WTC11 (cell line): ENCODE results near the gene EXOC1. TPM values are rescaled to one million over a fixed set of nuclear protein-coding genes. Genes with fewer than 3 reads are reported as not detected.

ENCODE experiments used
- ATAC-seq: fragments of 200-7000 bp; cut with Tn5 transposase; 2 replicates; pipeline ENCODE4 v1.10.0; 2021; ENCODE audit warnings: mild to moderate bottlenecking, moderate library complexity
- CTCF ChIA-PET: fragments of 300-600 bp; sonication (Branson Sonifier 250); formaldehyde crosslinking; loops from one replicate; lab custom pipeline; 2021; ENCODE audit warnings: antibody characterized with exemption; lab: Charles Lee
- POLR2A ChIA-PET: fragments of 350-600 bp; sonication (Branson Sonifier 250); formaldehyde crosslinking; loops from one replicate; lab custom pipeline; 2021; ENCODE audit warnings: antibody characterized with exemption; lab: Charles Lee
- DNase-seq: peaks from one replicate; pipeline ENCODE4 v3.0.0; 2021; ENCODE audit warnings: low spot score
- H3K27ac Mint-ChIP-seq: 2 replicates; pipeline ENCODE4 v1.8.0; 2021; ENCODE audit warnings: mixed read lengths
- H3K27me3 Mint-ChIP-seq: 2 replicates; pipeline ENCODE4 v1.8.0; 2021; ENCODE audit warnings: low read depth, mild to moderate bottlenecking, moderate library complexity, mixed read lengths
- H3K36me3 Mint-ChIP-seq: 2 replicates; pipeline ENCODE4 v1.8.0; 2021; ENCODE audit warnings: mixed read lengths
- H3K4me1 Mint-ChIP-seq: 2 replicates; pipeline ENCODE4 v1.8.0; 2022; ENCODE audit warnings: mixed read lengths
- H3K4me3 Mint-ChIP-seq: 2 replicates; pipeline ENCODE4 v1.8.0; 2021; ENCODE audit warnings: mild to moderate bottlenecking, moderate library complexity, mixed read lengths
- H3K9me3 Mint-ChIP-seq: 2 replicates; pipeline ENCODE4 v1.8.0; 2021; ENCODE audit warnings: mixed read lengths
- ARID4B ChIP-seq: sonication (generic); formaldehyde crosslinking; IDR thresholded peaks from 2 replicates; pipeline ENCODE4 v1.8.0; 2023; ENCODE audit warnings: missing genetic modification reagents, mild to moderate bottlenecking, borderline replicate concordance
- ATF1 ChIP-seq: sonication (generic); formaldehyde crosslinking; IDR thresholded peaks from 2 replicates; pipeline ENCODE4 v1.8.1; 2023; ENCODE audit warnings: mild to moderate bottlenecking, moderate library complexity, missing genetic modification reagents
- ATF3 ChIP-seq: sonication (generic); formaldehyde crosslinking; conservative IDR thresholded peaks from 2 replicates; pipeline ENCODE4 v1.8.1; 2022; ENCODE audit warnings: mild to moderate bottlenecking, missing genetic modification reagents
- CBFB ChIP-seq: sonication (generic); formaldehyde crosslinking; IDR thresholded peaks from 2 replicates; pipeline ENCODE4 v1.8.1; 2022; ENCODE audit warnings: mild to moderate bottlenecking, low read depth, missing genetic modification reagents
- ELF4 ChIP-seq: sonication (generic); formaldehyde crosslinking; IDR thresholded peaks from 2 replicates; pipeline ENCODE4 v1.8.1; 2022; ENCODE audit warnings: low read depth, mild to moderate bottlenecking, moderate library complexity, missing genetic modification reagents
- ETV6 ChIP-seq: sonication (generic); formaldehyde crosslinking; IDR thresholded peaks from 2 replicates; pipeline ENCODE4 v1.8.1; 2022; ENCODE audit warnings: mild to moderate bottlenecking, missing genetic modification reagents
- FOXK1 ChIP-seq: sonication (generic); formaldehyde crosslinking; IDR thresholded peaks from 2 replicates; pipeline ENCODE4 v1.8.0; 2022; ENCODE audit warnings: mild to moderate bottlenecking, moderate library complexity, missing genetic modification reagents
- IRF2 ChIP-seq: sonication (generic); formaldehyde crosslinking; IDR thresholded peaks from 2 replicates; pipeline ENCODE4 v1.8.0; 2022; ENCODE audit warnings: low read depth, missing genetic modification reagents, borderline replicate concordance
- JAZF1 ChIP-seq: fragments of 250-450 bp; sonication (Bioruptor Pico); IDR thresholded peaks from 2 replicates; pipeline ENCODE4 v1.9.0; 2021; ENCODE audit warnings: moderate library complexity, mild to moderate bottlenecking, inconsistent platforms
- MXD4 ChIP-seq: fragments of 250-450 bp; sonication (Bioruptor Pico); IDR thresholded peaks from 2 replicates; pipeline ENCODE4 v1.8.0; 2021; ENCODE audit warnings: mild to moderate bottlenecking, moderate library complexity, borderline replicate concordance
- NFATC4 ChIP-seq: fragments of 250-450 bp; sonication (Bioruptor Pico); IDR thresholded peaks from 2 replicates; pipeline ENCODE4 v1.9.0; 2021; ENCODE audit warnings: mild to moderate bottlenecking
- NFYB ChIP-seq: sonication (generic); formaldehyde crosslinking; conservative IDR thresholded peaks from 2 replicates; pipeline ENCODE4 v1.8.0; 2022; ENCODE audit warnings: low read depth, missing genetic modification reagents
- NR1H2 ChIP-seq: sonication (generic); formaldehyde crosslinking; IDR thresholded peaks from 2 replicates; pipeline ENCODE4 v1.9.0; 2021; ENCODE audit warnings: mild to moderate bottlenecking, moderate library complexity, missing genetic modification reagents
- NR3C1 ChIP-seq: sonication (generic); formaldehyde crosslinking; conservative IDR thresholded peaks from 2 replicates; pipeline ENCODE4 v1.8.1; 2023; ENCODE audit warnings: low read depth, mild to moderate bottlenecking, missing genetic modification reagents
- RORB ChIP-seq: fragments of 250-450 bp; sonication (Bioruptor Pico); IDR thresholded peaks from 2 replicates; pipeline ENCODE4 v1.9.0; 2021; ENCODE audit warnings: mild to moderate bottlenecking
- TCF7 ChIP-seq: sonication (generic); formaldehyde crosslinking; IDR thresholded peaks from 2 replicates; pipeline ENCODE4 v1.8.0; 2022; ENCODE audit warnings: mild to moderate bottlenecking, low read depth, missing genetic modification reagents, moderate library complexity
- TP53 ChIP-seq: sonication (generic); formaldehyde crosslinking; IDR thresholded peaks from 2 replicates; pipeline ENCODE4 v1.8.1; 2023; ENCODE audit warnings: mild to moderate bottlenecking, missing genetic modification reagents
- ZBTB21 ChIP-seq: sonication (generic); formaldehyde crosslinking; IDR thresholded peaks from 2 replicates; pipeline ENCODE4 v1.8.1; 2023; ENCODE audit warnings: mild to moderate bottlenecking, missing genetic modification reagents, borderline replicate concordance
- ZNF121 ChIP-seq: sonication (generic); formaldehyde crosslinking; IDR thresholded peaks from 2 replicates; pipeline ENCODE4 v1.8.0; 2023; ENCODE audit warnings: missing genetic modification reagents
- total RNA-seq: library from RNA; stranded (reverse); gene quantifications from 3 replicates; pipeline ENCODE4 v1.2.3, GENCODE V29; 2021
- TF ChIP-seq, protein P1 (sequence below): sonication (generic); formaldehyde crosslinking; IDR thresholded peaks from 2 replicates; pipeline ENCODE4 v1.8.1; 2022; ENCODE audit warnings: mild to moderate bottlenecking, moderate library complexity, missing genetic modification reagents
- TF ChIP-seq, protein P2 (sequence below): fragments of 250-450 bp; sonication (Bioruptor Pico); IDR thresholded peaks from 2 replicates; pipeline ENCODE4 v1.9.0; 2021; ENCODE audit warnings: mild to moderate bottlenecking
- TF ChIP-seq, protein P3 (sequence below): sonication (generic); formaldehyde crosslinking; IDR thresholded peaks from 2 replicates; pipeline ENCODE4 v1.8.1; 2023; ENCODE audit warnings: mild to moderate bottlenecking, moderate library complexity, missing genetic modification reagents
- TF ChIP-seq, protein P4 (sequence below): sonication (generic); formaldehyde crosslinking; IDR thresholded peaks from 2 replicates; pipeline ENCODE4 v1.8.1; 2022; ENCODE audit warnings: mild to moderate bottlenecking, missing genetic modification reagents, moderate library complexity, borderline replicate concordance
- TF ChIP-seq, protein P5 (sequence below): fragments of 250-450 bp; sonication (Bioruptor Pico); conservative IDR thresholded peaks from 2 replicates; pipeline ENCODE4 v1.9.0; 2021; ENCODE audit warnings: mild to moderate bottlenecking

EXOC1 gene
- total RNA-seq, 1 experiment from 2014 or later = 19.0 TPM

GRCh38 chr4:55876387-55876786 is 22.9 kb downstream of the EXOC1 start:
- Mint-ChIP-seq H3K4me1 (0 out of 2 replicates have a peak, but pooled peaks cover 2% of the 10 kb centered on the region), H3K4me3 (no peak overlapping the region), H3K9me3 (peaks cover 3% of the 10 kb centered on the region), H3K36me3 (peaks cover 11% of the 10 kb centered on the region), H3K27ac (no peak overlapping the region), H3K27me3 (no peaks in the 10 kb centered on the region)
- ChIA-PET CTCF (no interaction called here), POLR2A (no interaction called here)
- DNase-seq = no peak
- no peak for ATAC-seq
- no peak for TF ChIP-seq ZNF121 (CRISPR knock-in tag)
- no peak for TF ChIP-seq TP53 (CRISPR knock-in tag)
- no peak for TF ChIP-seq ATF3
- TF ChIP-seq IRF2 (CRISPR knock-in tag) = no peak
- no peak for TF ChIP-seq CBFB
- no peak for TF ChIP-seq ARID4B
- TF ChIP-seq, protein P1, sequence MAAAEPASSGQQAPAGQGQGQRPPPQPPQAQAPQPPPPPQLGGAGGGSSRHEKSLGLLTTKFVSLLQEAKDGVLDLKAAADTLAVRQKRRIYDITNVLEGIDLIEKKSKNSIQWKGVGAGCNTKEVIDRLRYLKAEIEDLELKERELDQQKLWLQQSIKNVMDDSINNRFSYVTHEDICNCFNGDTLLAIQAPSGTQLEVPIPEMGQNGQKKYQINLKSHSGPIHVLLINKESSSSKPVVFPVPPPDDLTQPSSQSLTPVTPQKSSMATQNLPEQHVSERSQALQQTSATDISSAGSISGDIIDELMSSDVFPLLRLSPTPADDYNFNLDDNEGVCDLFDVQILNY (CRISPR knock-in tag) = no peak
- TF ChIP-seq MXD4 (CRISPR knock-in tag) = no peak
- no peak for TF ChIP-seq ELF4 (CRISPR knock-in tag)

GRCh38 chr4:55879224-55879623 is 25.8 kb downstream of the EXOC1 start:
- POLR2A ChIA-PET = interaction anchor here (0.5 kb wide), 1 partner anchor 126 kb away, joined by 7 read pairs; no protein-coding TSS in a partner anchor
- H3K27ac Mint-ChIP-seq = no peak overlapping the region

DNA sequence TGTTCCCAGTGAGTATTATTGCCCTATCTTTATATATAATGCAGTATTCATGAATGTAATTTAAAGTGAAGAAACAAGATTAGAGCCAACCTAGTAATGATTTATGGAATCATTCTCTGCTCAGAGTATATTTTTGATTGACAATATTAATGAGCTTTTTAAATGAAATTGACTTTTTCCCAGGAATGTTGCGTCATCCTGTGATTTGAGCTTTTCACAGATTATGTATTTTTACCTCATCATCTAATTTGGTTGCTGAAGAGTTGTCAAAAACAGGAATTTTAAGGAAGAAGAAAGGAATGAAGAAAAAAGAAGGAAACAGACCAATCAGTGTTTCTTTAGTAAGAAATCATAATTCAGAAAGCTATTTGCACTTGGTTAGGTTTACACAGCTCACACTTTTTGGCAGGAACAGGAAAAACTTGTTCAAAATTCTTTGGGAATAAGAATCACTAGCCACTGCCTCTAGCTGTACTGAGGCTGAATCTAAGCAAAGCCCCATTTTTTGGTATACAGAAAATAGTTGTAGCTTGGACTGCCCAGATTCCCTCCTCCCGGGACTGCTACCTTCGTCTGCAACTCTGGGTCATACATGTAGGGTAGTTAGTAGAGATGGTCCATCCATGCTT is 27.3 kb downstream of the EXOC1 start:
- TF ChIP-seq TCF7 (CRISPR knock-in tag) (no peak), JAZF1 (CRISPR knock-in tag) (no peak), NR1H2 (no peak), ELF4 (CRISPR knock-in tag) (no peak), ZBTB21 (CRISPR knock-in tag) (no peak), ETV6 (CRISPR knock-in tag) (no peak), ATF1 (CRISPR knock-in tag) (no peak)
- TF ChIP-seq, protein P2, sequence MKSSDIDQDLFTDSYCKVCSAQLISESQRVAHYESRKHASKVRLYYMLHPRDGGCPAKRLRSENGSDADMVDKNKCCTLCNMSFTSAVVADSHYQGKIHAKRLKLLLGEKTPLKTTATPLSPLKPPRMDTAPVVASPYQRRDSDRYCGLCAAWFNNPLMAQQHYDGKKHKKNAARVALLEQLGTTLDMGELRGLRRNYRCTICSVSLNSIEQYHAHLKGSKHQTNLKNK = no peak
- TF ChIP-seq, protein P3, sequence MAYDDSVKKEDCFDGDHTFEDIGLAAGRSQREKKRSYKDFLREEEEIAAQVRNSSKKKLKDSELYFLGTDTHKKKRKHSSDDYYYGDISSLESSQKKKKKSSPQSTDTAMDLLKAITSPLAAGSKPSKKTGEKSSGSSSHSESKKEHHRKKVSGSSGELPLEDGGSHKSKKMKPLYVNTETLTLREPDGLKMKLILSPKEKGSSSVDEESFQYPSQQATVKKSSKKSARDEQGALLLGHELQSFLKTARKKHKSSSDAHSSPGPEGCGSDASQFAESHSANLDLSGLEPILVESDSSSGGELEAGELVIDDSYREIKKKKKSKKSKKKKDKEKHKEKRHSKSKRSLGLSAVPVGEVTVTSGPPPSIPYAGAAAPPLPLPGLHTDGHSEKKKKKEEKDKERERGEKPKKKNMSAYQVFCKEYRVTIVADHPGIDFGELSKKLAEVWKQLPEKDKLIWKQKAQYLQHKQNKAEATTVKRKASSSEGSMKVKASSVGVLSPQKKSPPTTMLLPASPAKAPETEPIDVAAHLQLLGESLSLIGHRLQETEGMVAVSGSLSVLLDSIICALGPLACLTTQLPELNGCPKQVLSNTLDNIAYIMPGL = no peak
- TF ChIP-seq, protein P4, sequence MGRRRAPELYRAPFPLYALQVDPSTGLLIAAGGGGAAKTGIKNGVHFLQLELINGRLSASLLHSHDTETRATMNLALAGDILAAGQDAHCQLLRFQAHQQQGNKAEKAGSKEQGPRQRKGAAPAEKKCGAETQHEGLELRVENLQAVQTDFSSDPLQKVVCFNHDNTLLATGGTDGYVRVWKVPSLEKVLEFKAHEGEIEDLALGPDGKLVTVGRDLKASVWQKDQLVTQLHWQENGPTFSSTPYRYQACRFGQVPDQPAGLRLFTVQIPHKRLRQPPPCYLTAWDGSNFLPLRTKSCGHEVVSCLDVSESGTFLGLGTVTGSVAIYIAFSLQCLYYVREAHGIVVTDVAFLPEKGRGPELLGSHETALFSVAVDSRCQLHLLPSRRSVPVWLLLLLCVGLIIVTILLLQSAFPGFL (CRISPR knock-in tag) = no peak
- TF ChIP-seq, protein P5, sequence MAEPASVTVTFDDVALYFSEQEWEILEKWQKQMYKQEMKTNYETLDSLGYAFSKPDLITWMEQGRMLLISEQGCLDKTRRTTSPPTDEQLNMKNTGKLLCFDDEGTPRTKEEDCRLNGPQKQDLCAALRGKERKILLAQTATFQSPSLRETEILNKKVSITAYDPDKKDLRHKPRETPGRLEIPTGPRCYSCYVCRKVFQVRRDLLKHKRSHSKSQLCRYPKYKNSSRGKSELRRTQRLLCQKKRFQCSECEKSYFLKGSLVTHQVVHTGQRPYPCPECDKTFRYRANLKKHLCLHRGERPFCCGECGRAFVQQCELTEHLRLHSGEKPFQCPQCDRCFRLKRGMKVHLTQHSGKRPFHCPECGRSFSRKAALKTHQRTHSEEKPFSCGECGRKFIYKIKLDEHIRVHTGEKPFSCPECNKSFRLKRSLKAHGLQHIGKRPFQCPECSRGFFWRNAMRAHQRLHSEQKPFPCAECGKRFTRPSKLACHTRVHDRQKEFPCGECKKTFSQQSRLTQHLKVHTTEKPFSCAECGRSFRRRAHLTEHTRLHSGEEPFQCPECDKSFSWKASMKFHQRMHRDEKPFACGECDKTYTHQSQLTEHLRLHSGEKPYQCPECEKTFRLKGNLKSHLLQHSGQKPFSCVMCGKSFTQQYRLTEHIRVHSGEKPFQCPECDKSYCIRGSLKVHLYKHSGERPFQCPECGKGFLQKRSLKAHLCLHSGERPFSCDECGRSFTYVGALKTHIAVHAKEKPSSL (CRISPR knock-in tag) = no peak
- TF ChIP-seq, all 79 proteins: peak for 0
- ATAC-seq = no peak
- 0 out of 2 replicates have a peak, but pooled peaks cover 3% of the 10 kb centered on the region for H3K4me1 Mint-ChIP-seq
- CTCF ChIA-PET = interaction anchor here (1.6 kb wide), 1 partner anchor 14 kb away, joined by 3 read pairs; no protein-coding TSS in a partner anchor
- H3K9me3 Mint-ChIP-seq = peaks cover 9% of the 10 kb centered on the region
- no peak for DNase-seq
- POLR2A ChIA-PET = no interaction called here
- no peaks in the 10 kb centered on the region for H3K27me3 Mint-ChIP-seq
- no peak overlapping the region for H3K27ac Mint-ChIP-seq
- H3K4me3 Mint-ChIP-seq = no peak overlapping the region
- peaks cover 18% of the 10 kb centered on the region for H3K36me3 Mint-ChIP-seq

More at GRCh38 chr4:55879224-55879623, 25.8 kb downstream of the EXOC1 start:
- Mint-ChIP-seq H3K27me3 (no peaks in the 10 kb centered on the region), H3K9me3 (peaks cover 9% of the 10 kb centered on the region), H3K4me3 (no peak overlapping the region), H3K36me3 (peaks cover 18% of the 10 kb centered on the region), H3K4me1 (0 out of 2 replicates have a peak, but pooled peaks cover 3% of the 10 kb centered on the region)
- ATAC-seq (peak; percentile 63; the same call in 1 of the 2 replicates), DNase-seq (no peak)
- CTCF ChIA-PET = interaction anchor here (0.6 kb wide), 1 partner anchor 12 kb away, joined by 3 read pairs; no protein-coding TSS in a partner anchor
- no peak for TF ChIP-seq NR3C1
- TF ChIP-seq FOXK1 (CRISPR knock-in tag) = no peak
- TF ChIP-seq NFYB (CRISPR knock-in tag) = no peak
- TF ChIP-seq RORB (CRISPR knock-in tag) = no peak
- TF ChIP-seq NFATC4 = no peak
